OCI-LY7 (cell line): ENCODE data around the gene KIR3DL2.

Experiments
- EZH2phosphoT487 ChIP-seq: fragments of 200-600 bp; sonication (generic); IDR thresholded peaks from 2 replicates; pipeline ENCODE4 v1.6.1; 2018; ENCODE audit warnings: low read depth, borderline replicate concordance, mild to moderate bottlenecking, mixed run types, antibody characterized with exemption, low read length, moderate library complexity, mixed read lengths
- TF ChIP-seq, protein P1 (sequence below): fragments of 200-600 bp; sonication (generic); conservative IDR thresholded peaks from 2 replicates; pipeline ENCODE4 v1.5.1; 2014; ENCODE audit warnings: mild to moderate bottlenecking, antibody characterized with exemption, low read length, moderate library complexity, mixed read lengths

DNA sequence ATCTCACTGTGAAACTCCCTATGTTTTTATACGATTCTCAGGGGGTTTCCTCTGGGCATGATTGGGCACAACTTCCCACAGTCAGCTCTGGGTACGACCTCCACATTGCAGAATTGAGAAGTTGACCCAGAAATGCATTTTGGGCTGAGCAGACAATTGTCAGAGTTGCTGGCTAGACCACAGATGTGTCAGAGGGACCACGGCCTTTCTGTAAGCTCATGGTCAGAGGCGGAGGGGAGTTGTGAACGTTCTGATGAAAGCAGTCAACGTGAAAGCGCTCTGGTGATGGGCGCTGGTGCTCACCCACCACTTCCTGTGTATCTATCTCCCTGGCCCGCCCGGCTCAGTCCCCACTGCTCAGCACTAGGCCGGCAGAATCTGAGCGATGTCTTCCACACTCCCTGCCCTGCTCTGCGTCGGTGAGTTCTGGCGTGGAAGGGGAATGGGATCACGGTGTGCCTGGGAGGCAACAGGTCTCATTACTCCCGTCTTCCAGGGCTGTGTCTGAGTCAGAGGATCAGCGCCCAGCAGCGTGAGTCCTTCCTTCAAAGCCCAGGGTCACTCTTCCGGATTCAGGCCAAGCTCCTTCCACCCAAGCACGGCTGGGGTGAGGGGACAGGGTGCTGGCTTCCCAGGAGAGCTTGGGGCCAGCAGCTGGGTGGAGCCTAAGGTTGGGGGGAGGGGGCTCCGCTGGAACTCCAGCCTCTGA lies 55.7 kb downstream of the KIR3DL2 start, which contains the start of gene NCR1:
- TF ChIP-seq, protein P1, sequence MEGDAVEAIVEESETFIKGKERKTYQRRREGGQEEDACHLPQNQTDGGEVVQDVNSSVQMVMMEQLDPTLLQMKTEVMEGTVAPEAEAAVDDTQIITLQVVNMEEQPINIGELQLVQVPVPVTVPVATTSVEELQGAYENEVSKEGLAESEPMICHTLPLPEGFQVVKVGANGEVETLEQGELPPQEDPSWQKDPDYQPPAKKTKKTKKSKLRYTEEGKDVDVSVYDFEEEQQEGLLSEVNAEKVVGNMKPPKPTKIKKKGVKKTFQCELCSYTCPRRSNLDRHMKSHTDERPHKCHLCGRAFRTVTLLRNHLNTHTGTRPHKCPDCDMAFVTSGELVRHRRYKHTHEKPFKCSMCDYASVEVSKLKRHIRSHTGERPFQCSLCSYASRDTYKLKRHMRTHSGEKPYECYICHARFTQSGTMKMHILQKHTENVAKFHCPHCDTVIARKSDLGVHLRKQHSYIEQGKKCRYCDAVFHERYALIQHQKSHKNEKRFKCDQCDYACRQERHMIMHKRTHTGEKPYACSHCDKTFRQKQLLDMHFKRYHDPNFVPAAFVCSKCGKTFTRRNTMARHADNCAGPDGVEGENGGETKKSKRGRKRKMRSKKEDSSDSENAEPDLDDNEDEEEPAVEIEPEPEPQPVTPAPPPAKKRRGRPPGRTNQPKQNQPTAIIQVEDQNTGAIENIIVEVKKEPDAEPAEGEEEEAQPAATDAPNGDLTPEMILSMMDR = no peak
- TF ChIP-seq EZH2phosphoT487 = no peak
